Left lung (tissue), 10 donors: ENCODE data around the gene CHD9. TPM values are rescaled to one million over a fixed set of nuclear protein-coding genes. Genes with fewer than 3 reads are reported as not detected.

ENCODE experiments used
- ATAC-seq: fragments of 200-7000 bp; cut with Tn5 transposase; one replicate; pipeline ENCODE4 v1.9.1; 2020; ENCODE audit warnings: moderate library complexity
- DNase-seq, 4 donors: peaks; one replicate each; pipeline ENCODE4 v3.0.0-alpha.2; 2013 to 2020
- H3K27ac ChIP-seq, 2 donors: fragments of 200-600 bp; sonication (generic) in 1 of 2; one replicate each; pipeline versions ENCODE4 v1.5.0 to v1.8.0; 2020 to 2021
- H3K27me3 ChIP-seq, 2 donors: fragments of 200-600 bp; sonication (generic) in 1 of 2; one replicate each; pipeline versions ENCODE4 v1.5.0 to v1.8.0; 2020 to 2021
- H3K36me3 ChIP-seq, 2 donors: fragments of 200-600 bp; sonication (generic) in 1 of 2; one replicate each; pipeline versions ENCODE4 v1.5.0 to v1.8.0; 2020 to 2021
- H3K4me1 ChIP-seq, 2 donors: fragments of 200-600 bp; one replicate each; pipeline ENCODE4 v1.8.0; 2021
- H3K4me3 ChIP-seq, 2 donors: fragments of 200-600 bp; sonication (generic) in 1 of 2; one replicate each; pipeline versions ENCODE4 v1.5.0 to v1.8.0; 2020 to 2021; ENCODE audit warnings: mild to moderate bottlenecking in 1 of 2
- H3K9me3 ChIP-seq, 2 donors: fragments of 200-600 bp; sonication (generic) in 1 of 2; one replicate each; pipeline versions ENCODE4 v1.5.0 to v1.8.0; 2020 to 2021
- intact Hi-C, 2 donors: fragments of 100-400 bp; cut with DNase I; formaldehyde crosslinking; loops; one replicate each; pipeline versions ENCODE4 v1.11.2 to v1.14.2; 2022
- polyA plus RNA-seq, 6 donors: library from polyadenylated mRNA; unstranded; fragments of 120-200 nt; gene quantifications; one replicate each; pipeline ENCODE4 v1.2.1, GENCODE V29; 2013; ENCODE audit not compliant: insufficient read length in 6 of 6
- total RNA-seq, 2 donors: library from RNA; stranded (reverse); fragmentation: NEBNext Ultra II Directional; extraction: Animal tissue kit (Norgen Biotek cat#: 25700); gene quantifications; one replicate each; pipeline ENCODE4 v1.2.1, GENCODE V29; 2021
- TF ChIP-seq, protein P1 (sequence below), 2 donors: fragments of 200-600 bp; sonication (generic) in 1 of 2; IDR thresholded peaks; one replicate each; pipeline versions ENCODE4 v1.5.0 to v1.8.0; 2021; ENCODE audit warnings: antibody characterized with exemption in 2 of 2
- donor health status: DM: no; HTN: yes; CAD: no.
- donor health status: DM: no; HTN: no; CAD: no.

The CHD9 gene
- total and polyA plus RNA-seq, 8 donors, result 65.6 to 88.0 (median 74.0) TPM

DNA sequence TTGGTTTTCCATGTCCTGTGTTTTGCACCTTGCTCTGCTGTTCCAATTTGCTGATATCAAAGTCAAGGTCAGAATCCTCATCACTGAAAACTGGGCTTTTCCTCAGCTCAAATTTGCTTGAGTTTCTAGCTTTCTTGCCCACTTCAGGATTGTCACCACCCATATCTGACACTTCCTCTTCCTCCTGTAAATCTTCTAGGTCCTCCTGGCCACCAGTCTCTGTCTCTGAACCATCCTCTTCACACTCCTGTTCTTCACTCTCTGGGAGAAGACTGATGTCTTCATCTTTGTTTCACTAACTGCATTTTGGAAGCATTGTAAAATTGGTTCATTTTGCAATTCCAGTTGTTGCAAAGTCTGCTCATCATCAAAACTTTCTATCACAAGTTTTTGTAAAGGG lies 316.0 kb downstream of the CHD9 start:
- no peak for DNase-seq
- ATAC-seq, result no peak
- H3K27me3 ChIP-seq, result peaks cover 13 to 50% of the 10 kb centered on the region in 2 donors
- no peak overlapping the region for H3K4me3 ChIP-seq
- no peaks in the 10 kb centered on the region for H3K36me3 ChIP-seq
- peak overlapping the region in 1 of 2 donors; percentile 87 for H3K27ac ChIP-seq
- H3K4me1 ChIP-seq, result peaks cover 0 to 25% of the 10 kb centered on the region in 2 donors
- TF ChIP-seq, protein P1, sequence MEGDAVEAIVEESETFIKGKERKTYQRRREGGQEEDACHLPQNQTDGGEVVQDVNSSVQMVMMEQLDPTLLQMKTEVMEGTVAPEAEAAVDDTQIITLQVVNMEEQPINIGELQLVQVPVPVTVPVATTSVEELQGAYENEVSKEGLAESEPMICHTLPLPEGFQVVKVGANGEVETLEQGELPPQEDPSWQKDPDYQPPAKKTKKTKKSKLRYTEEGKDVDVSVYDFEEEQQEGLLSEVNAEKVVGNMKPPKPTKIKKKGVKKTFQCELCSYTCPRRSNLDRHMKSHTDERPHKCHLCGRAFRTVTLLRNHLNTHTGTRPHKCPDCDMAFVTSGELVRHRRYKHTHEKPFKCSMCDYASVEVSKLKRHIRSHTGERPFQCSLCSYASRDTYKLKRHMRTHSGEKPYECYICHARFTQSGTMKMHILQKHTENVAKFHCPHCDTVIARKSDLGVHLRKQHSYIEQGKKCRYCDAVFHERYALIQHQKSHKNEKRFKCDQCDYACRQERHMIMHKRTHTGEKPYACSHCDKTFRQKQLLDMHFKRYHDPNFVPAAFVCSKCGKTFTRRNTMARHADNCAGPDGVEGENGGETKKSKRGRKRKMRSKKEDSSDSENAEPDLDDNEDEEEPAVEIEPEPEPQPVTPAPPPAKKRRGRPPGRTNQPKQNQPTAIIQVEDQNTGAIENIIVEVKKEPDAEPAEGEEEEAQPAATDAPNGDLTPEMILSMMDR (IDR thresholded peaks at IDR 0.05), result no peak
- no peaks in the 10 kb centered on the region for H3K9me3 ChIP-seq
- intact Hi-C loops, result no loop called here

- TF ChIP-seq, protein P1 (IDR thresholded peaks at IDR 0.05), result no peak
- peaks cover 0 to 25% of the 10 kb centered on the region in 2 donors for H3K4me1 ChIP-seq
- peak overlapping the region; percentile 8 to 41 for H3K4me3 ChIP-seq
- H3K9me3 ChIP-seq, result no peaks in the 10 kb centered on the region
- DNase-seq (peak; percentile 7 to 95 (median 72)), ATAC-seq (peak; percentile 99)
- intact Hi-C loops, result no loop called here
- peaks cover 13 to 56% of the 10 kb centered on the region in 2 donors for H3K27me3 ChIP-seq
- peak overlapping the region in 1 of 2 donors; percentile 59 for H3K27ac ChIP-seq
- no peaks in the 10 kb centered on the region for H3K36me3 ChIP-seq
Observed at GRCh38 chr16:53372992-53373871, 318.4 kb downstream of the CHD9 start.

- Histone ChIP-seq H3K4me3 (no peak overlapping the region), H3K36me3 (no peaks in the 10 kb centered on the region), H3K27me3 (peaks cover 13 to 49% of the 10 kb centered on the region in 2 donors), H3K27ac (no peak overlapping the region), H3K4me1 (peaks cover 0 to 18% of the 10 kb centered on the region in 2 donors), H3K9me3 (no peaks in the 10 kb centered on the region)
- DNase-seq (no peak), ATAC-seq (no peak)
- TF ChIP-seq, protein P1 (IDR thresholded peaks at IDR 0.05), result no peak
- intact Hi-C loops, result no loop called here
Observed at GRCh38 chr16:53374800-53375199, 320.0 kb downstream of the CHD9 start.

GRCh38 chr16:53378138-53378537 lies 323.3 kb downstream of the CHD9 start:
- Histone ChIP-seq H3K36me3 (no peaks in the 10 kb centered on the region), H3K4me1 (peaks cover 0 to 7% of the 10 kb centered on the region in 2 donors), H3K9me3 (no peaks in the 10 kb centered on the region), H3K27me3 (peaks cover 5 to 36% of the 10 kb centered on the region in 2 donors), H3K4me3 (no peak overlapping the region), H3K27ac (no peak overlapping the region)
- intact Hi-C loops, result no loop called here
- TF ChIP-seq, protein P1 (IDR thresholded peaks at IDR 0.05), result no peak
- ATAC-seq (no peak), DNase-seq (no peak)

Other genes starting within 250 kb of the CHD9 start
- 10 to 100 TPM in 1 of 2 donors, 1 to 10 TPM in 1; 2.2 to 10.7 TPM for gene CHD9NB, start 2.1 kb upstream of the CHD9 start, total RNA-seq
- 10 to 100 TPM in 1 of 6 donors, 1 to 10 TPM in 5; 2.5 to 10.6 (median 7.3) TPM for gene CHD9NB, start 2.1 kb upstream of the CHD9 start, polyA plus RNA-seq